SK-N-SH treated with all-trans-retinoic acid at 6 μM for 48 hours (cell line): ENCODE data around the gene SLAMF6.
"Not testable (repeated sequence)": the region's sequence is repeated elsewhere in the genome, so short reads cannot be mapped to it uniquely, and the experiment has no call there.

Experiments used
- OSR1 ChIP-seq: fragments of 250-450 bp; sonication (Bioruptor Pico); IDR thresholded peaks from 2 replicates; pipeline ENCODE4 v1.8.0; 2022; ENCODE audit warnings: moderate library complexity, mild to moderate bottlenecking, inconsistent platforms
- SNAI2 ChIP-seq: fragments of 250-450 bp; sonication (Bioruptor Pico); IDR thresholded peaks from 2 replicates; pipeline ENCODE4 v1.5.0; 2020; ENCODE audit warnings: mild to moderate bottlenecking, moderate library complexity
- ZFP3 ChIP-seq: fragments of 250-450 bp; sonication (Bioruptor Pico); IDR thresholded peaks from 2 replicates; pipeline ENCODE4 v1.5.0; 2020; ENCODE audit warnings: mild to moderate bottlenecking, moderate library complexity
- TF ChIP-seq, protein P1 (sequence below): fragments of 250-450 bp; sonication (Bioruptor Pico); IDR thresholded peaks from 2 replicates; pipeline ENCODE4 v1.8.0; 2020; ENCODE audit warnings: mild to moderate bottlenecking, moderate library complexity, borderline replicate concordance

DNA sequence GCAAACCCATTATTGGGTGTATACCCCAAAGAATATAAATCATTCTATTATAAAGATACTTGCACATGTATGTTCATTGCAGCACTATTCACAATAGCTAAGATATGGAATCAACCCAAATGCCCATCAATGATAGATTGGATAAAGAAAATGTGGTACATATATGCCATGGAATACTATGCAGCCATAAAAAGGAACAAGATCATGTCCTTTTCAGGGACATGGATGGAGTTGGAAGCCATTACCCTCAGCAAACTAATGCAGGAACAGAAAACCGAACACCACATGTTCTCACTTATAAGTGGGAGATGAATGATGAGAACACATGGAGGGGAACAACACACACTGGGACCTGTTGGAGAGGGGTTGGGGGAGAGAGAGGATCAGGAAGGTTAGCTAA, 40.2 kb upstream of the SLAMF6 start:
- TF ChIP-seq, protein P1, sequence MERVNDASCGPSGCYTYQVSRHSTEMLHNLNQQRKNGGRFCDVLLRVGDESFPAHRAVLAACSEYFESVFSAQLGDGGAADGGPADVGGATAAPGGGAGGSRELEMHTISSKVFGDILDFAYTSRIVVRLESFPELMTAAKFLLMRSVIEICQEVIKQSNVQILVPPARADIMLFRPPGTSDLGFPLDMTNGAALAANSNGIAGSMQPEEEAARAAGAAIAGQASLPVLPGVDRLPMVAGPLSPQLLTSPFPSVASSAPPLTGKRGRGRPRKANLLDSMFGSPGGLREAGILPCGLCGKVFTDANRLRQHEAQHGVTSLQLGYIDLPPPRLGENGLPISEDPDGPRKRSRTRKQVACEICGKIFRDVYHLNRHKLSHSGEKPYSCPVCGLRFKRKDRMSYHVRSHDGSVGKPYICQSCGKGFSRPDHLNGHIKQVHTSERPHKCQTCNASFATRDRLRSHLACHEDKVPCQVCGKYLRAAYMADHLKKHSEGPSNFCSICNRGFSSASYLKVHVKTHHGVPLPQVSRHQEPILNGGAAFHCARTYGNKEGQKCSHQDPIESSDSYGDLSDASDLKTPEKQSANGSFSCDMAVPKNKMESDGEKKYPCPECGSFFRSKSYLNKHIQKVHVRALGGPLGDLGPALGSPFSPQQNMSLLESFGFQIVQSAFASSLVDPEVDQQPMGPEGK (CRISPR knock-in tag): not testable (repeated sequence)
- not testable (repeated sequence) for TF ChIP-seq OSR1, ZFP3, SNAI2 (CRISPR knock-in tag)
